Nephron progenitor cell (in vitro differentiated cells): ENCODE results near the gene ATP10D.

ENCODE experiments used
- DNase-seq: peaks from one replicate; pipeline ENCODE4 v3.0.0; 2021
- H3K27ac Mint-ChIP-seq: 2 replicates; pipeline ENCODE4 v1.8.0; 2021; ENCODE audit warnings: mild to moderate bottlenecking, moderate library complexity, mixed read lengths
- H3K27me3 Mint-ChIP-seq: 2 replicates; pipeline ENCODE4 v1.8.0; 2021; ENCODE audit warnings: mild to moderate bottlenecking, low read depth, mixed read lengths; ENCODE audit not compliant: poor library complexity
- H3K36me3 Mint-ChIP-seq: 2 replicates; pipeline ENCODE4 v1.8.0; 2021; ENCODE audit warnings: low read depth, mixed read lengths
- H3K4me1 Mint-ChIP-seq: 2 replicates; pipeline ENCODE4 v1.8.0; 2021; ENCODE audit warnings: mixed read lengths
- H3K4me3 Mint-ChIP-seq: 2 replicates; pipeline ENCODE4 v1.8.0; 2021; ENCODE audit warnings: mild to moderate bottlenecking, moderate library complexity, mixed read lengths
- H3K9me3 Mint-ChIP-seq: 2 replicates; pipeline ENCODE4 v1.8.0; 2021; ENCODE audit warnings: mild to moderate bottlenecking, moderate library complexity, mixed read lengths
- TF ChIP-seq, protein P1 (sequence below): fragments of 200-600 bp; sonication (generic); IDR thresholded peaks from 2 replicates; pipeline ENCODE4 v1.5.0; 2021; ENCODE audit warnings: antibody characterized with exemption

Gene ATP10D

DNA sequence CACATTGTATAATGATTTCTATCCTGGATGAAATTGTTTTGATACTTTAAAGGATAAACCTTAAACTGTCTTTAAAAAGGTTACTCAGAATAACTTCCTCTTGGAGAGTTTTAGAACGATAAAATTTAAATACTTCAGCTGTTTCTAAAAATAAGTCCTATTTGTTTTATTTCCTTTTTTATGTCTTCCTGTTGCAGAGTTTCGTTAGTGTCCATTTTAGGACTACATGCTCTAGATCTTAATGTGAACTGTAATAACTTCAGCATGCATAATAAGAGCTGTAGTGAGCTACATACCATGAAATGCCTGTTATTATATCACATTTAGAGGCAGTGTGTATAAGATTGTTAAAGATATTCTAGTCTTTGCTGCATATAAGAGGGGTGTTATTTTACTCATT, 14.6 kb downstream of the ATP10D start:
- Mint-ChIP-seq H3K27ac (no peak overlapping the region), H3K27me3 (no peaks in the 10 kb centered on the region), H3K9me3 (no peaks in the 10 kb centered on the region), H3K36me3 (no peaks in the 10 kb centered on the region), H3K4me3 (no peak overlapping the region), H3K4me1 (no peaks in the 10 kb centered on the region)
- no peak for DNase-seq
- TF ChIP-seq, protein P1, sequence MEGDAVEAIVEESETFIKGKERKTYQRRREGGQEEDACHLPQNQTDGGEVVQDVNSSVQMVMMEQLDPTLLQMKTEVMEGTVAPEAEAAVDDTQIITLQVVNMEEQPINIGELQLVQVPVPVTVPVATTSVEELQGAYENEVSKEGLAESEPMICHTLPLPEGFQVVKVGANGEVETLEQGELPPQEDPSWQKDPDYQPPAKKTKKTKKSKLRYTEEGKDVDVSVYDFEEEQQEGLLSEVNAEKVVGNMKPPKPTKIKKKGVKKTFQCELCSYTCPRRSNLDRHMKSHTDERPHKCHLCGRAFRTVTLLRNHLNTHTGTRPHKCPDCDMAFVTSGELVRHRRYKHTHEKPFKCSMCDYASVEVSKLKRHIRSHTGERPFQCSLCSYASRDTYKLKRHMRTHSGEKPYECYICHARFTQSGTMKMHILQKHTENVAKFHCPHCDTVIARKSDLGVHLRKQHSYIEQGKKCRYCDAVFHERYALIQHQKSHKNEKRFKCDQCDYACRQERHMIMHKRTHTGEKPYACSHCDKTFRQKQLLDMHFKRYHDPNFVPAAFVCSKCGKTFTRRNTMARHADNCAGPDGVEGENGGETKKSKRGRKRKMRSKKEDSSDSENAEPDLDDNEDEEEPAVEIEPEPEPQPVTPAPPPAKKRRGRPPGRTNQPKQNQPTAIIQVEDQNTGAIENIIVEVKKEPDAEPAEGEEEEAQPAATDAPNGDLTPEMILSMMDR = no peak

DNA sequence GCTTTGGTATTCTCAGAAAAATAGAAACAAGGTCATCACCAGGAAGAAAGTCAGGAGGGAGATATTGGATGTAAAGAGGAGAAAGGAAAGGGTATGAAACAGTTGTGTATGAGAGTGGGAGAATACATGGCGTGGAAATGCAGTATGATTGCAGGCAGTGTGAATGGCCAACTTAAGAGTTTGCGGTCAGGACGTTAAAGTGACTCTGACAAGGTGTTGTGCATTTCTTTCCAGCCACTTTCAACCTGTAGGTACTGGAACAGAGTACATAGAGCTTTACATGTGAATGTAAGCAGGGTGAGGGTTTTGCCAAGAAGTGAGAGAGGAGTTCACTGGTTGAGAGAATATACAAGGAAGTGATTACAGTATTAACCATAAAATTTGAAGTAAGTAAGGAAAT, 15.7 kb downstream of the ATP10D start:
- no peaks in the 10 kb centered on the region for H3K36me3 Mint-ChIP-seq
- no peaks in the 10 kb centered on the region for H3K9me3 Mint-ChIP-seq
- no peaks in the 10 kb centered on the region for H3K4me1 Mint-ChIP-seq
- H3K27me3 Mint-ChIP-seq = peaks cover 2% of the 10 kb centered on the region
- no peak for DNase-seq
- TF ChIP-seq, protein P1 = no peak
- no peak overlapping the region for H3K4me3 Mint-ChIP-seq
- no peak overlapping the region for H3K27ac Mint-ChIP-seq

DNA sequence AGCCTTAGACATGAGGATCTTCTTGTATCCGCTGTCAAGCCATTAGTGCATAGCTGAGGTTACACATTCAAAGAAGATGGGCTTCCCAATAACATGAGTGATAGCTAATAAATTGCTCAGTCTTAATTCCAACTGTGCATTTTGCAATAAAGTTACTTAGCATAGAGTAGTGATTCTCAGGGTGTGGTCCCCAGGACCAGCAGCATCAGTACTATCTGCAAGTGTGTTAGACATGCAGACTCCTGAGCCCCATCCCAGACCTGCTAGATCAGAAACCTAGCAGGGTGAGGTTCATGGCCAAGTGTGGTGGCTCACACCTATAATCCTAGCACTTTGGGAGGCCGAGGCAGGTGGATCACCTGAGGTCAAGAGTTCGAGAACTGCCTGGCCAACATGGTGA, 20.1 kb downstream of the ATP10D start:
- TF ChIP-seq, protein P1 = no peak
- Mint-ChIP-seq H3K36me3 (no peaks in the 10 kb centered on the region), H3K4me3 (no peak overlapping the region), H3K27me3 (peaks cover 6% of the 10 kb centered on the region), H3K4me1 (no peaks in the 10 kb centered on the region), H3K9me3 (no peaks in the 10 kb centered on the region), H3K27ac (no peak overlapping the region)
- DNase-seq = no peak

DNA sequence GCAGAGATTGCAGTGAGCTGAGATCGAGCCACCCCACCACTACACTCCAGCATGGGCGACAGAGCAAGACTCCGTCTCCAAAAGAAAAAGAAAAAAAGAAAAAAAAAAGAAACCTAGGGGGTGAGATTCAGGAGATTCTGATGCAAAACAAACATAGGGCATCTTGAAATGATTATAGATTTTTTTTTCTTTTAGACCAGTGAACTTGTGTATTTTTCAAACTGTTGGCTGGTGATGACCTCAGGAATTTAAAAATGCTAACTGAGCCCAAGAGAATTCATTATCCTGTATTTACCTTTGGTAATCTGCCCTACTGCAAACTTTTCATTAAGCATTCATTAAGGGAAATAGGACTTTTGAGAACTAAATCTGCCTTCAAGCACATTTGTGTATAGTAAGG, 20.6 kb downstream of the ATP10D start:
- H3K36me3 Mint-ChIP-seq = no peaks in the 10 kb centered on the region
- no peaks in the 10 kb centered on the region for H3K4me1 Mint-ChIP-seq
- H3K27me3 Mint-ChIP-seq = peaks cover 6% of the 10 kb centered on the region
- H3K9me3 Mint-ChIP-seq = no peaks in the 10 kb centered on the region
- no peak for DNase-seq
- TF ChIP-seq, protein P1 = no peak
- H3K27ac Mint-ChIP-seq = no peak overlapping the region
- no peak overlapping the region for H3K4me3 Mint-ChIP-seq

DNA sequence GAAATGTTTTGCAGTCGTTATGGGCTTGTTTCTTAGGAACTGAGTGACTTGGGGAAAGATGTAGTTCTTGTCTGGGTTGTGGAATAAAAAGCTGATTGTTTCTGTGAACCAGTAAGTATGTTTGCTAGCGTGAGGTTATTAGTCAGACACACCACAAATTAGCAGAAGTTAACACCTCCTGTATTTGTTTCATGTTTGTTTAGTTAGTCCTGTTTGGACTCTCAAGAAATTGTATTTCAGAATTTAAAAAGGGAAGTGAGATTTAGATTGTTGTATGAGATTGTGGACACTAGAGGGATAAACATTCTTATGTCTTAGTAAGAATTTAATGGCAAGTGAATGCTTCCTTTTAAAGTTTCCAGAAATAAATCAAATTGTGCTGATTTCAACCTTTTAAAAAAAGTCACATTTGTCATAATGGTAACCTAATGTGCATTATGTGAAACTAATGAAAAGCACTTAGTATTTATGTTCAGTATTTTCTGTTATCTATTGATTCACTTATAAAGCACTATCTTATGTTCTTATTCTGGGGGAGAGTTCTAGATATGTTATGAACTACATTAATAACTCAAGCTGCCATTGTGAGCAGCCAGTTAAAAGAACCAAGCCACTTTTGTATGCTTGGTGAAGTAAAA, 25.6 kb downstream of the ATP10D start:
- Mint-ChIP-seq H3K36me3 (peaks cover 9% of the 10 kb centered on the region), H3K27ac (no peak overlapping the region), H3K27me3 (peaks cover 5% of the 10 kb centered on the region), H3K9me3 (no peaks in the 10 kb centered on the region), H3K4me3 (no peak overlapping the region), H3K4me1 (no peaks in the 10 kb centered on the region)
- TF ChIP-seq, protein P1 = no peak
- no peak for DNase-seq

DNA sequence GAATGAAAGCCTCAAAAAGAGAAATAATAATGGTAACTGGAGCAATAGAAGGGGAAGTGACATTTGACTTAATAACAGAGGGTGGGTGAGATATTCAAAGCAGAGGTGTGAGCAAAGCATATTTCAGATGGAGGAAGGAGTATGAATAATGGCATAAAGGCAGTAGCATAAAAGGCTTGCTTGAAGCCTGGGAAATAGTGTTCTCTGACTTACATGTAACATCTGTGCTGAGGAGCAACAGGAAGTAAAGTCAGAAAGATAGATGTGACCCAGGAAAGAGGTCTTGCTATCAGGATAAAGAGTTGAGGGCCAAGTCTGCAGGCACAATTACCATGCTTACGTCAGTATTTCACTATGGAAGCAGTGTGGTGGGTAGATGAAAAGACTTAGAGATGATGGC, 28.4 kb downstream of the ATP10D start:
- Mint-ChIP-seq H3K27ac (no peak overlapping the region), H3K4me3 (no peak overlapping the region), H3K4me1 (no peaks in the 10 kb centered on the region), H3K36me3 (peaks cover 9% of the 10 kb centered on the region), H3K9me3 (no peaks in the 10 kb centered on the region), H3K27me3 (no peaks in the 10 kb centered on the region)
- DNase-seq = no peak
- TF ChIP-seq, protein P1 = no peak
